ENCODE data around the gene ABCA3. TPM values are rescaled to one million over a fixed set of nuclear protein-coding genes. Genes with fewer than 3 reads are reported as not detected.

Gene ABCA3
- total RNA-seq, 8 experiments from 2014 or later: 2.1 to 41.4 (median 23.3) TPM

- Histone ChIP-seq H3K27ac (no peak overlapping the region), H3K4me1 (replicated peaks in 1 of 2) (no peaks in the 10 kb centered on the region), H3K4me3 (no peak overlapping the region)
- ATAC-seq (replicated peaks in 6 of 8): no peak
- 20 to 65% (median 48%) methylated on average over 1 to 4 of the region's 5 CpGs; no CpG with 5 or more reads in 5 of the 10 experiments for WGBS, 10 experiments
- in situ Hi-C loops (cut with MboI; ENCODE audit: low pct_unique_long_range_greater_than_20kb in 2 of 9, low sequenced_read_pairs in 9 of 9, unreplicated experiment in 9 of 9): no loop called here
These were observed 58.3 kb downstream of the ABCA3 start for GRCh38 chr16:2282262-2282661.

- in situ Hi-C loops (cut with MboI; ENCODE audit: low pct_unique_long_range_greater_than_20kb in 2 of 9, low sequenced_read_pairs in 9 of 9, unreplicated experiment in 9 of 9): no loop called here
- Histone ChIP-seq H3K4me3 (no peak overlapping the region), H3K4me1 (replicated peaks in 1 of 2) (no peaks in the 10 kb centered on the region), H3K27ac (no peak overlapping the region)
- WGBS, 10 experiments: 40 to 92% (median 88%) methylated on average over 2 to 11 of the region's 24 CpGs; no CpG with 5 or more reads in 5 of the 10 experiments
- no peak for ATAC-seq (replicated peaks in 6 of 8)
These were observed 59.5 kb downstream of the ABCA3 start for GRCh38 chr16:2280981-2281542.

DNA sequence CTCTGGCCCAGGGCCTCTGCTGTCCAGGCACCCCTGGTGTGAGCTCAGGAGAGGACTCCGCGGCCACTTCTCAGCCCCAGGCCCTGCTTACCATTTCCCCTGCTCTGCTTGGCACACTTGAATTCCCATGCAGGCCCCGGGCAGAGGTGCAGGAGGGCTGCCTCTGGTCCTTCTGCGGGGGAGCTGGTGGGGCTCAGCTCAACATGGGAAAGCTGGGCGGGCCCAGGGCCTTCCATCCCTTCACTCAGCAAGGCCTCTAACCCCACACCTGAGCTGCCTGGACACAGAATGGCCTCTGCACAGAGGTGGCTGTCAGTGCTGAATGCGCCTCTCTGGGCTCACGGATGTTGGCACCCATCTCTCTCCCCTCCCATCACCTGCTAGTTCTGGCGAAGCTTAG lies 60.1 kb downstream of the ABCA3 start:
- in situ Hi-C loops (cut with MboI; ENCODE audit: low pct_unique_long_range_greater_than_20kb in 2 of 9, low sequenced_read_pairs in 9 of 9, unreplicated experiment in 9 of 9): no loop called here
- WGBS, 10 experiments: 60 to 88% (median 82%) methylated on average over 1 to 5 of the region's 8 CpGs; no CpG with 5 or more reads in 4 of the 10 experiments
- no peak for ATAC-seq (replicated peaks in 6 of 8)
- Histone ChIP-seq H3K27ac (no peak overlapping the region), H3K4me3 (no peak overlapping the region), H3K4me1 (replicated peaks in 1 of 2) (no peaks in the 10 kb centered on the region)

DNA sequence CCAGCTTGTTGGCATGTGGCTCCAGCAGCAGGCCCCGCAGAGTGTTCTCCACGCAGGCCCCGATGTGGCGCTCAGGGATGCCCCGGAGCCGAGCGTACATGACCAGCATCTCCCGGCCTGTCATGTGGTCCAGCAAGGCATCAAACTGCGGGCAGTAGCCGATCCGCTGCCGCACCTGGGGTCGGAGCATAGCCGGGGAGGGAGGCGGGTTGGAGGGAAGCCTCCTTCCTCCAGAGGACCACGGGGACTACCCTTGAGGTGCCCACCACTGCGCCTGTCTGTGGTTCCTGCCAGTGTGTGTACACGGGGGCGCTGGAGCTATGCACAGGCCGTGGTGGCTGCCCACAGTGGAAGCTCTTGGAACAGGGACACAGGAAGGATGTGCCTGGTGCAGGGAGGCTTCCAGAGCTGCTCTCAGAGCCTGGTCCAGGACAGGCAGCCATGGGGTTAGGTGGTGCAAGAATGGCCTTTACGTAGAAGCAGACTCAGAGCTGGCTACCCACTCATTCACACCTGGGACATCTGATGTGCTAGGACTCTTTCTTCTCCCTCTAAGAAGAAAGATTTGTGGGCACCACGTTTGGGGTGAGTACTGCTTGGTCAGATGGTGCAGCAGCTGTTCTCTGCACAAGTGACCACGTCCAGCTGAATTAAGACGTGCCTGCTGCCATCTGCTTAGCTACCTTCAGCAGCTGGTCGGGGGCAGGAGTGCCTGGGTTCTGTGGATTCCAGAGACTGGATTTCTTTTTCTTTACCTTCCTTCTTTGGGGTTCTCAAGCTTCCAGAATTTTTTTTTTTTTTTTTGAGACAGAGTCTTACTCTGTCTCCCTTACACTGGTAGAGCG lies 61.4 kb downstream of the ABCA3 start:
- 51 to 100% (median 69%) methylated on average over 1 to 6 of the region's 26 CpGs; no CpG with 5 or more reads in 5 of the 10 experiments for WGBS, 10 experiments
- Histone ChIP-seq H3K4me3 (no peak overlapping the region), H3K4me1 (replicated peaks in 1 of 2) (no peaks in the 10 kb centered on the region), H3K27ac (no peak overlapping the region)
- in situ Hi-C loops (cut with MboI; ENCODE audit: low pct_unique_long_range_greater_than_20kb in 2 of 9, low sequenced_read_pairs in 9 of 9, unreplicated experiment in 9 of 9): no loop called here
- ATAC-seq (replicated peaks in 6 of 8): no peak

DNA sequence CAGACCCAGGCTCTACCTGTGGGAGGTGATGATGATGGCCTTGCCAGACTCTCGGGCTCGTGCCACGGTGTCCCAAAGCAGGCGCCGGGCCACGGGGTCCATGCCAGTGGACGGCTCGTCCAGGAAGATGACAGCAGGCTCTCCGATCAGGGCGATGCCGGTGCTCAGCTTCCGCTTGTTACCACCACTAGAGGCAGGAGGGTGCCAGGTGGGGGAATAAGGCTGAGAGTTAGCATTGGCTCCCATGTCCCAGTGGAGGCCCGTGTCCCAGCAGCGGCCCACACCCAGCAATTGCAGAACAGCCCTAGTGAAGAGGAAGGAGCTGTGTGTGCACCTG lies 62.3 kb downstream of the ABCA3 start:
- WGBS, 10 experiments: 73 to 93% (median 74%) methylated on average over 2 to 6 of the region's 14 CpGs; no CpG with 5 or more reads in 7 of the 10 experiments
- ATAC-seq (replicated peaks in 6 of 8): peak in 1 of 8 experiments; percentile 4
- Histone ChIP-seq H3K4me1 (replicated peaks in 1 of 2) (no peaks in the 10 kb centered on the region), H3K27ac (no peak overlapping the region), H3K4me3 (no peak overlapping the region)
- in situ Hi-C loops (cut with MboI; ENCODE audit: low pct_unique_long_range_greater_than_20kb in 2 of 9, low sequenced_read_pairs in 9 of 9, unreplicated experiment in 9 of 9): no loop called here

DNA sequence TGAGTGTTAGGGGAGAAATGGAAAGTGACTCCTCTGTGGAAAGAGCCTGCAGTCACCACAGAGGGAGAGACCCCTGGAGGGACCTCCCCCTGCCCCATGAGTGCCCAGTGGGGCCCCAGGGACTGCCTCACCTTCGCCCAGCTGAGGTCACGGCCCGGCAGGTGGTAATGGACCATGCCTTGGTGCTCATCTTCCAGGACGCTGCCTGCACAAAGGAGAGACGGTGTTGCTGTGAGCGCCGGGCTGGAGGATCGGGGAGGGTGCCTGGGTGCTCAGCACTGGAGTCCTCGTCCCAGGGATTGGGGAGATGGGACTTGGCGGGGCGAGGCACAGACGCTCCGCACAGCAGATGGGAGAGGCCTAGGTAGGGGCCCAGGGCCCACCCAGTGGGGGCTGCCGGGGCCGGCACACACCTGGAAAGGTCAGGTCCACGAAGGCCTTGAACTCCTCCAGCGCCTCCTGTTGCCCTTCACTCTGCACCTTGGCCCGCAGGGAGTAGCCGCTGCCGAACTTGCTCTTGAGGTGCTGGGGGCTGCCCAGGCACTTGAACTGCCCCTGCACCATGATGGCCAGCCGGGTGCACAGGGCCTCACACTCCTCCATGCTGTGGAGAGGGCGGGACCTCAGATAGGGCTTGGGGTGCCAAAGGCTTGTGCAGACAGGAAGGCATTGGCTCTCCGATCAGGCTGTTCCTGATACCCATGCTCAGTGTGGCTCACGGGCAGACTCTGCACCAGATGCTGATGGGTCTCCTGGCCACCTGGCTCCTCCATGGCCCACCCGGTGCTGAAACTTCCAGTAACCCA lies 62.9 kb downstream of the ABCA3 start:
- Histone ChIP-seq H3K4me1 (replicated peaks in 1 of 2) (no peaks in the 10 kb centered on the region), H3K4me3 (no peak overlapping the region), H3K27ac (no peak overlapping the region)
- WGBS, 10 experiments: 97 to 100% (median 100%) methylated on average over 1 to 5 of the region's 25 CpGs; no CpG with 5 or more reads in 6 of the 10 experiments
- in situ Hi-C loops (cut with MboI; ENCODE audit: low pct_unique_long_range_greater_than_20kb in 2 of 9, low sequenced_read_pairs in 9 of 9, unreplicated experiment in 9 of 9): no loop called here
- peak in 1 of 8 experiments; percentile 11 for ATAC-seq (replicated peaks in 6 of 8)

DNA sequence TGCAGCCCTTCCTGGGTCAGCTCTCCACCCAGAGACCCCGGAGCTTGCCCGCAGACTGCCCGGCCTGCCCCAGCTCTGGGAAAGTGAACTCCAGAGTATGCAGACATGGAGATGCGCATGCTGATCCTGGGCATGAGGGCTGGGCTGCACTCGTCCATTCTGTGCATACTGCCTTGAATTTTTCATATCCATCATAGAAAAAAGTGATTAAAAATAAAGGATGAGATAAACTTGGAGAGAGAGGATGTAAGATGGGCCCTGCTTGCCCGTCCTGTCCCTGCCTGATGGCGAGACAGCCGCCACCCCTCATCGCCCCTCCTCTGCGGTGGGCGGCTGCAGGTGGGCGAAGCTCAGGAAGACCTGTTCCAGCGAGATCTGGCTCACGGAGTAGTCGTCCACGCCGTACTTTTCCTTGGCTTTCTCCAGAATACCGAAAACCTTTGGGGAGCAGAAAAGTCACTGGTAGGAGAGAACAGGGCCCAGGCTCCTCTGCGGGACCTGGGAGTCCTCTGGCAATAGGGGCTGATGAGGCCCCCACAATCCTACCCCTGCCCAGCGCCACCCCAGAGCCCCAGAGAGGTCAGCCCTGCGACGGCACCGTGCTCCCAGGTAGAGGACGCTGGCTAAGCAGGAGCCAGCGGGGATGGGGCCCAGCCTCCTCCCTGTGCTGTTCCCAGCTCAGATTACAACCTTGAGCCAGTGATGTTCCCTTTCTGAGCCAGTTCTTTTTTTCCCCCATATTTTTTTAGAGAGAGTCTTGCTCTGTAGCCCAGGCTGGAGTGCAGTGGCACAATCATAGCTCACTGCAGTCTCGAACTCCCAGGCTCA lies 63.9 kb downstream of the ABCA3 start:
- Histone ChIP-seq H3K4me3 (no peak overlapping the region), H3K27ac (no peak overlapping the region), H3K4me1 (replicated peaks in 1 of 2) (no peaks in the 10 kb centered on the region)
- WGBS, 10 experiments: 58 to 100% (median 83%) methylated on average over 1 to 11 of the region's 26 CpGs; no CpG with 5 or more reads in 6 of the 10 experiments
- peak in 3 of 8 experiments; percentile 87 to 91 (median 89) for ATAC-seq (replicated peaks in 6 of 8)
- in situ Hi-C loops (cut with MboI; ENCODE audit: low pct_unique_long_range_greater_than_20kb in 2 of 9, low sequenced_read_pairs in 9 of 9, unreplicated experiment in 9 of 9): no loop called here

- Histone ChIP-seq H3K4me3 (no peak overlapping the region), H3K4me1 (replicated peaks in 1 of 2) (no peaks in the 10 kb centered on the region), H3K27ac (no peak overlapping the region)
- in situ Hi-C loops (cut with MboI; ENCODE audit: low pct_unique_long_range_greater_than_20kb in 2 of 9, low sequenced_read_pairs in 9 of 9, unreplicated experiment in 9 of 9): no loop called here
- WGBS, 10 experiments: 26 to 100% (median 85%) methylated on average over 1 to 15 of the region's 30 CpGs; no CpG with 5 or more reads in 2 of the 10 experiments
- ATAC-seq (replicated peaks in 6 of 8): peak in 1 of 8 experiments; percentile 42
These were observed 64.8 kb downstream of the ABCA3 start for GRCh38 chr16:2275476-2276367.

GRCh38 chr16:2273931-2274330 lies 66.6 kb downstream of the ABCA3 start:
- H3K27ac ChIP-seq: no peak overlapping the region
- H3K4me3 ChIP-seq: no peak overlapping the region
- peaks cover 8 to 11% of the 10 kb centered on the region in 2 donors for H3K4me1 ChIP-seq (replicated peaks in 1 of 2)
- WGBS, 10 experiments: 20 to 100% (median 86%) methylated on average over 1 to 4 of the region's 10 CpGs; no CpG with 5 or more reads in 7 of the 10 experiments
- in situ Hi-C loops (cut with MboI; ENCODE audit: low pct_unique_long_range_greater_than_20kb in 2 of 9, low sequenced_read_pairs in 9 of 9, unreplicated experiment in 9 of 9): no loop called here
- no peak for ATAC-seq (replicated peaks in 6 of 8)

GRCh38 chr16:2273484-2273883 lies 67.0 kb downstream of the ABCA3 start:
- in situ Hi-C loops (cut with MboI; ENCODE audit: low pct_unique_long_range_greater_than_20kb in 2 of 9, low sequenced_read_pairs in 9 of 9, unreplicated experiment in 9 of 9): no loop called here
- WGBS, 10 experiments: 64 to 100% (median 90%) methylated on average over 1 to 11 of the region's 16 CpGs; no CpG with 5 or more reads in 3 of the 10 experiments

GRCh38 chr16:2271848-2272461 lies 68.6 kb downstream of the ABCA3 start:
- H3K4me3 ChIP-seq: no peak overlapping the region
- ATAC-seq (replicated peaks in 6 of 8): no peak
- WGBS, 10 experiments: 80 to 100% methylated on average over 1 to 3 of the region's 14 CpGs; no CpG with 5 or more reads in 8 of the 10 experiments
- peaks cover 8 to 11% of the 10 kb centered on the region in 2 donors for H3K4me1 ChIP-seq (replicated peaks in 1 of 2)
- in situ Hi-C loops (cut with MboI; ENCODE audit: low pct_unique_long_range_greater_than_20kb in 2 of 9, low sequenced_read_pairs in 9 of 9, unreplicated experiment in 9 of 9): no loop called here
- no peak overlapping the region for H3K27ac ChIP-seq

More at GRCh38 chr16:2273484-2273883, 67.0 kb downstream of the ABCA3 start:
- ATAC-seq (replicated peaks in 6 of 8): no peak
- Histone ChIP-seq H3K4me3 (no peak overlapping the region), H3K27ac (no peak overlapping the region), H3K4me1 (replicated peaks in 1 of 2) (peaks cover 8 to 11% of the 10 kb centered on the region in 2 donors)
